ENCODE measurements around the gene LRRC25. TPM values are rescaled to one million over a fixed set of nuclear protein-coding genes. Genes with fewer than 3 reads are reported as not detected.

The LRRC25 gene
- total and polyA plus RNA-seq, 2 experiments from 2014 or later: 0.36 TPM; not detected in 1

- DNase-seq (ENCODE audit: low spot score): no peak
- WGBS (ENCODE audit: low lambda C conversion rate, missing lambda C conversion rate): 86% methylated on average over 8 of the region's 9 CpGs
- Histone ChIP-seq H3K4me1 (ENCODE audit: insufficient read depth) (peaks cover 5% of the 10 kb centered on the region), H4K20me1 (ENCODE audit: insufficient read depth, poor library complexity, severe bottlenecking) (no peaks in the 10 kb centered on the region), H3K9me2 (replicated peaks; ENCODE audit: insufficient read depth) (no peaks in the 10 kb centered on the region), H3K4me2 (no peak overlapping the region), H3K36me3 (replicated peaks; ENCODE audit: insufficient read depth, low read depth) (no peaks in the 10 kb centered on the region), H3K79me2 (peaks cover 14% of the 10 kb centered on the region), H2AFZ (no peak overlapping the region), H3K27me3 (no peaks in the 10 kb centered on the region), H3K27ac (no peak overlapping the region), H3K9me3 (ENCODE audit: low read depth) (no peaks in the 10 kb centered on the region), H3K4me3 (no peak overlapping the region)
- TF ChIP-seq EZH2 (IDR thresholded peaks at IDR 0.05; ENCODE audit: borderline replicate concordance): no peak
- TF ChIP-seq CTCF (IDR thresholded peaks at IDR 0.05; ENCODE audit: poor library complexity): no peak
- TF ChIP-seq EZH2phosphoT487 (IDR thresholded peaks at IDR 0.05; ENCODE audit: low read depth, severe bottlenecking, unreplicated experiment): no peak
These were observed 5.8 kb downstream of the LRRC25 start for GRCh38 chr19:18391509-18392075.

GRCh38 chr19:18390065-18390907, 7.1 kb downstream of the LRRC25 start:
- WGBS (ENCODE audit: low lambda C conversion rate, missing lambda C conversion rate): 90% methylated on average over 6 of the region's 6 CpGs
- H3K27ac ChIP-seq: no peak overlapping the region

GRCh38 chr19:18389726-18390064, 7.7 kb downstream of the LRRC25 start:
- Histone ChIP-seq H3K79me2 (peaks cover 18% of the 10 kb centered on the region), H3K4me1 (ENCODE audit: insufficient read depth) (peaks cover 15% of the 10 kb centered on the region), H3K9me2 (replicated peaks; ENCODE audit: insufficient read depth) (no peaks in the 10 kb centered on the region), H2AFZ (no peak overlapping the region), H3K9me3 (ENCODE audit: low read depth) (no peaks in the 10 kb centered on the region), H3K4me2 (no peak overlapping the region), H3K4me3 (no peak overlapping the region), H3K27me3 (no peaks in the 10 kb centered on the region), H4K20me1 (ENCODE audit: insufficient read depth, poor library complexity, severe bottlenecking) (no peaks in the 10 kb centered on the region), H3K36me3 (replicated peaks; ENCODE audit: insufficient read depth, low read depth) (no peaks in the 10 kb centered on the region), H3K27ac (no peak overlapping the region)
- DNase-seq (ENCODE audit: low spot score): no peak
- TF ChIP-seq EZH2phosphoT487 (IDR thresholded peaks at IDR 0.05; ENCODE audit: low read depth, severe bottlenecking, unreplicated experiment): no peak
- no peak for TF ChIP-seq EZH2 (IDR thresholded peaks at IDR 0.05; ENCODE audit: borderline replicate concordance)
- TF ChIP-seq CTCF (IDR thresholded peaks at IDR 0.05; ENCODE audit: poor library complexity): no peak

More at GRCh38 chr19:18390065-18390907, 7.1 kb downstream of the LRRC25 start:
- Histone ChIP-seq H4K20me1 (ENCODE audit: insufficient read depth, poor library complexity, severe bottlenecking) (no peaks in the 10 kb centered on the region), H2AFZ (no peak overlapping the region), H3K9me3 (ENCODE audit: low read depth) (no peaks in the 10 kb centered on the region), H3K4me1 (ENCODE audit: insufficient read depth) (peaks cover 11% of the 10 kb centered on the region), H3K36me3 (replicated peaks; ENCODE audit: insufficient read depth, low read depth) (no peaks in the 10 kb centered on the region), H3K79me2 (peaks cover 18% of the 10 kb centered on the region), H3K4me2 (no peak overlapping the region), H3K4me3 (no peak overlapping the region), H3K27me3 (no peaks in the 10 kb centered on the region), H3K9me2 (replicated peaks; ENCODE audit: insufficient read depth) (no peaks in the 10 kb centered on the region)
- no peak for DNase-seq (ENCODE audit: low spot score)
- TF ChIP-seq EZH2 (IDR thresholded peaks at IDR 0.05; ENCODE audit: borderline replicate concordance): no peak
- TF ChIP-seq CTCF (IDR thresholded peaks at IDR 0.05; ENCODE audit: poor library complexity): no peak
- no peak for TF ChIP-seq EZH2phosphoT487 (IDR thresholded peaks at IDR 0.05; ENCODE audit: low read depth, severe bottlenecking, unreplicated experiment)
